Measurements from ENCODE around the gene TMCC1. TPM values are rescaled to one million over a fixed set of nuclear protein-coding genes. Genes with fewer than 3 reads are reported as not detected.
A peak's percentile ranks its signal among the peaks of the same experiment; 100 is the strongest.
"Not testable (repeated sequence)": the region's sequence is repeated elsewhere in the genome, so short reads cannot be mapped to it uniquely, and the experiment has no call there.

The TMCC1 gene
- total RNA-seq, 1 donor from 2014 or later, result 11.5 TPM

GRCh38 chr3:129611812-129612533, 281.5 kb downstream of the TMCC1 start:
- Histone ChIP-seq H3K4me3 (no peak overlapping the region), H3K27me3 (no peaks in the 10 kb centered on the region), H3K36me3 (no peaks in the 10 kb centered on the region), H3K4me1 (peaks cover 13 to 51% of the 10 kb centered on the region in 2 donors), H3K27ac (peak overlapping the region; percentile 67 to 74), H3K9me3 (no peaks in the 10 kb centered on the region)
- DNase-seq (ENCODE audit: low spot score in 2 of 2), result peak in 1 of 2 donors; percentile 82
- no peak for TF ChIP-seq CTCF (IDR thresholded peaks at IDR 0.05)
- intact Hi-C loops (cut with DNase I), result no loop called here

- Histone ChIP-seq H3K27ac (peak overlapping the region; percentile 67 to 74), H3K4me3 (no peak overlapping the region), H3K27me3 (no peaks in the 10 kb centered on the region), H3K4me1 (peaks cover 13 to 50% of the 10 kb centered on the region in 2 donors), H3K9me3 (no peaks in the 10 kb centered on the region), H3K36me3 (no peaks in the 10 kb centered on the region)
- TF ChIP-seq CTCF (IDR thresholded peaks at IDR 0.05), result no peak
- intact Hi-C loops (cut with DNase I), result no loop called here
- DNase-seq (ENCODE audit: low spot score in 2 of 2), result no peak
Observed at GRCh38 chr3:129611446-129611800, 282.1 kb downstream of the TMCC1 start.

GRCh38 chr3:129610794-129611445, 282.6 kb downstream of the TMCC1 start:
- H3K4me3 ChIP-seq; H3K36me3 ChIP-seq; H3K9me3 ChIP-seq; H3K27me3 ChIP-seq; intact Hi-C loops (cut with DNase I); DNase-seq (ENCODE audit: low spot score in 2 of 2): not testable (repeated sequence)
- peak overlapping the region in 1 of 2 donors; percentile 74 for H3K27ac ChIP-seq
- H3K4me1 ChIP-seq, result peaks cover 13 to 47% of the 10 kb centered on the region in 2 donors

GRCh38 chr3:129610276-129610675, 283.2 kb downstream of the TMCC1 start:
- TF ChIP-seq CTCF (IDR thresholded peaks at IDR 0.05), result no peak

GRCh38 chr3:129609591-129610182, 283.8 kb downstream of the TMCC1 start:
- peak overlapping the region; percentile 14 to 94 for H3K27ac ChIP-seq
- no peak for TF ChIP-seq CTCF (IDR thresholded peaks at IDR 0.05)
- no peaks in the 10 kb centered on the region for H3K9me3 ChIP-seq
- peaks cover 14 to 48% of the 10 kb centered on the region in 2 donors for H3K4me1 ChIP-seq
- intact Hi-C loops (cut with DNase I), result no loop called here
- no peak overlapping the region for H3K4me3 ChIP-seq
- DNase-seq (ENCODE audit: low spot score in 2 of 2), result no peak
- no peaks in the 10 kb centered on the region for H3K36me3 ChIP-seq
- H3K27me3 ChIP-seq, result no peaks in the 10 kb centered on the region

More at GRCh38 chr3:129610276-129610675, 283.2 kb downstream of the TMCC1 start:
- H3K36me3 ChIP-seq, result no peaks in the 10 kb centered on the region
- no peak overlapping the region for H3K4me3 ChIP-seq
- intact Hi-C loops (cut with DNase I), result no loop called here
- peaks cover 13 to 47% of the 10 kb centered on the region in 2 donors for H3K4me1 ChIP-seq
- peak overlapping the region; percentile 14 to 94 for H3K27ac ChIP-seq
- no peaks in the 10 kb centered on the region for H3K27me3 ChIP-seq
- DNase-seq (ENCODE audit: low spot score in 2 of 2), result no peak
- H3K9me3 ChIP-seq, result no peaks in the 10 kb centered on the region
